ENCODE data around the gene SOS2.

Gene SOS2

DNA sequence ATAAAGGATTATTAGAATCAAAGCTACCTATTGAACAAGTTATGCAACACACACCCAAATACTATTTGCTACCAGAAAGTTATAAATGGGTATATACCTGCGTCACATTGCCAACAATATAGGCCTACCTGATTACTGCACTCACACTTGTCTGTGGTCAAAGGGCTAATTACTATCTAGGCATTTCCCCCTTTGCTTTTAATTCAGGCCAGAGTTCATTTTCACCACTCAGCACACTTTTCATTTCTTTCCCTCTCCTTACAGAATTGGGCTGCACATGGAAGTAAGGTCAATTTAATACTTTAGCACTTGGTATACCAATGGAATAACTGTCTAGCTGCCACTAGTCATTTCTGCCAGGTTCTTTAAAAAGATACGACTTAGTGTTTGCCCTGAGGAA is 1.7 kb downstream of the SOS2 start:
- peak overlapping the region; percentile 85 for H3K4me3 ChIP-seq (ENCODE audit: low read depth, low read length)
- TF ChIP-seq, protein P1, sequence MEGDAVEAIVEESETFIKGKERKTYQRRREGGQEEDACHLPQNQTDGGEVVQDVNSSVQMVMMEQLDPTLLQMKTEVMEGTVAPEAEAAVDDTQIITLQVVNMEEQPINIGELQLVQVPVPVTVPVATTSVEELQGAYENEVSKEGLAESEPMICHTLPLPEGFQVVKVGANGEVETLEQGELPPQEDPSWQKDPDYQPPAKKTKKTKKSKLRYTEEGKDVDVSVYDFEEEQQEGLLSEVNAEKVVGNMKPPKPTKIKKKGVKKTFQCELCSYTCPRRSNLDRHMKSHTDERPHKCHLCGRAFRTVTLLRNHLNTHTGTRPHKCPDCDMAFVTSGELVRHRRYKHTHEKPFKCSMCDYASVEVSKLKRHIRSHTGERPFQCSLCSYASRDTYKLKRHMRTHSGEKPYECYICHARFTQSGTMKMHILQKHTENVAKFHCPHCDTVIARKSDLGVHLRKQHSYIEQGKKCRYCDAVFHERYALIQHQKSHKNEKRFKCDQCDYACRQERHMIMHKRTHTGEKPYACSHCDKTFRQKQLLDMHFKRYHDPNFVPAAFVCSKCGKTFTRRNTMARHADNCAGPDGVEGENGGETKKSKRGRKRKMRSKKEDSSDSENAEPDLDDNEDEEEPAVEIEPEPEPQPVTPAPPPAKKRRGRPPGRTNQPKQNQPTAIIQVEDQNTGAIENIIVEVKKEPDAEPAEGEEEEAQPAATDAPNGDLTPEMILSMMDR (IDR thresholded peaks at IDR 0.05; ENCODE audit: borderline replicate concordance, insufficient read depth, low read depth, low read length), result no peak

DNA sequence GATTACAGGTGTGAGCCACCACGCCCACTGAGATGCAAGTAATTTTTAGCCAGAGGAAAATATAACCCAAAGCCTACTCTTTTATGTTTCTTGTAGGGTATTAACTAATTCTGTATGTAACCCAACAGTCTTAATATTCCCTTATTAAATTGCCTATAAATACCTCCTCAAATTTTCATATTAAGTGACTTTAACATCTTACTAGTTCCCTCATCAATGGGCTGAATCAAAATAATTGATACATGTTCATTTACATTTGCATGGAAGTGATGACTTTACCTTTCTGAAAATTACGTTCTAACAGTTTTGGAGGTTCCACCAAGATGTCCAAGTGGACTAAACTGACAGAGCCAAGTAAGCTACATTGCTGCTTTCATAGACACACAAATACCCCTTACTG is 3.1 kb downstream of the SOS2 start:
- TF ChIP-seq, protein P1 (IDR thresholded peaks at IDR 0.05; ENCODE audit: borderline replicate concordance, insufficient read depth, low read depth, low read length), result no peak
- H3K4me3 ChIP-seq (ENCODE audit: low read depth, low read length), result no peak overlapping the region

DNA sequence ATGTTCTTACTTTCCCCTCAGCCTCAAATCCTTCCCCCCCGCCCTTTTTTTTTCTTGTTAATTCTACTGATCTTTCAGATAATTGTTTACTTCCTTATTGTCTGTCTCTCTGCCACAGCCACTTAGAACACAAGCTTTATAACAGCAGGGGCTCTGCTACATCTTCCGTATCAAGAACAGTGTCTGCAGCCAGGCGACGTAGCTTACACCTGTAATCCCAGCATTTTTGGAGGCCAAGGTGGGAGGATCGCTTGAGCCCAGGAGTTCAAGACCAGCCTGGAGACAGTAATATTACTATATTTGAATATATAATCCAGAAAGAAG is 5.4 kb downstream of the SOS2 start:
- TF ChIP-seq, protein P1 (IDR thresholded peaks at IDR 0.05; ENCODE audit: borderline replicate concordance, insufficient read depth, low read depth, low read length), result no peak

DNA sequence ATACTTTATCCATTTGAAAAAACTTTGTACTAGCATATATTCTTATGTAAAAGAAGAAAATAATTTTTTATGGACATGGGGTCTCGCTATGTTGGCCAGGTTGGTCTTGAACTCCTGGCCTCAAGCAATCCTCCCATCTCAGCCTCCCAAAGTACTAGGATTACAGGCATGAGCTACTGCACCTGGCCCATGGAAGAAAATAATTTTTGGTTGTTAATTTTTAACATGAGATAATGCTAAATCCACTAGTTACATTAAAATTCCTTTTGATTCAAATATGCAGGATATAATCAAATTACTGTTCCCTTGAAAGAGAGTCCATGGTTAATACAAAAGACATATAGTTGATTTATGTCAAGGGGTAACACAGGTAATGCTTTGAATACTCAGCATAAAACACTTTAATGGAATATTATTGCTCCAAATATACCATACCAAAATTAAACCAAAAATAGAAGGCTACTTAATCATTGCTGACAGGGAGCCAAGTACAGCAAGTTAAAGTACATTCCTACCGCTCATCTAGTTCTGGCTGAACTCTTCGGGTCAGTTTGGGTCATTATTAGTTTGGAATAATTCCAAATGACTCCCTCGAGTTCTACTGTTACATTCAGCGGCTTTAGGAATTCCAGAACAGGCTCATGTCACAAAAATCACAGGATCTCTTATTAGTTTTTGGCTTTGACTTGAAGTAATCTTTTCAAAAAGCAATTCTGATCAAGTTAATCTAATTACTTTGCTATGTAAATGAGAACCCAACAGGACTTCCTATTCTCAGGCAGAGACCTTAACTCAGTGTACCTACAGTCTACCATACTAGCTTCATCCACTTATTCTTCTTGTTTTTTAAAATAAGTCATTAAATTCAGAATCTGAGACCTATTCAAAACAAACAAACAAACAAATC is 6.1 kb downstream of the SOS2 start:
- TF ChIP-seq, protein P1 (IDR thresholded peaks at IDR 0.05; ENCODE audit: borderline replicate concordance, insufficient read depth, low read depth, low read length), result no peak
- H3K4me3 ChIP-seq (ENCODE audit: low read depth, low read length), result no peak overlapping the region

More for the DNA sequence above, 5.4 kb downstream of the SOS2 start:
- no peak overlapping the region for H3K4me3 ChIP-seq (ENCODE audit: low read depth, low read length)

DNA sequence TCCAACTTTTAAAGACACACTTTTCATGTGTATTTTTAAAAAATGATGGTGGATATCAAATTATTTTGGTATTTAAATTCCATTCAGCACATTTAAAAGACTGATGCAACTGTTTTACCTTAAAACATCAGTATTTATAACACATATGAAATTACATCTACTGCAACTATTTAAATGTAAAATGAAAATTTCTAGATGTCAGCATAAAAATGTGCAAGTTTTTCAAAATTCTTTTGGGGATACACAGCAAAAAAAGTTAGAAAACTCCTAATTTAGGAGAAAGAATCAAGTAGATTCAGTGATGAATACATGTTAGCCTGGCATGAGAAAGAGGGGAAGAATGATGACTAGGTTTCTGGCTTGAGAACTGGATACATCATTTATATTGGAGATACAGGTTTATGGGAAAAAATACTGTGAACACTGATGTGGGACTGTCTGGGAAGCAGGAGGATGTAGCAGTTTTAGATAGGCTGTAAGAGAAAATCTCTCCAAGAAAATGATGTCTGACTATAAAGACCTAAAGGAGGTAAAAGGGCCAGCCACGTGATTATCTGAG is 9.2 kb downstream of the SOS2 start:
- TF ChIP-seq, protein P1 (IDR thresholded peaks at IDR 0.05; ENCODE audit: borderline replicate concordance, insufficient read depth, low read depth, low read length), result no peak

DNA sequence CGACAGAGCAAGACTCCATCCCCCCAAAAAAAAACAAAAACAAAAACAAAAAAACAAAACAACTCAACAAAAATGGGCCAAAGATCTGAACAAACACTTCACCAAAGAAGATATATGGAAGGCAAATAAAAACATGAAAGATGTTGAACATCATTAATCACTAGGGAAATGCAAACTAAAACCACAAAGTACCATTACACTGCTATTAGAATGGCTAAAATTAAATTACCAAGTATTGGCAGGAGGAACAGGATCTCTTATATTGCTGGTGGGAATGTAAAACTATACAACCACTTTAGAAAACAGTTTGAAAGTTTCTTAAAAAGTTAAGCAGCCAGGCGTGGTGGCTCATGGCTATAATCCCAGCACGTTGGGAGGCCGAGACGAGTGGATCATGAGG is 12.9 kb downstream of the SOS2 start:
- TF ChIP-seq, protein P1 (IDR thresholded peaks at IDR 0.05; ENCODE audit: borderline replicate concordance, insufficient read depth, low read depth, low read length), result no peak
- no peak overlapping the region for H3K4me3 ChIP-seq (ENCODE audit: low read depth, low read length)

More for the DNA sequence above, 9.2 kb downstream of the SOS2 start:
- no peak overlapping the region for H3K4me3 ChIP-seq (ENCODE audit: low read depth, low read length)

DNA sequence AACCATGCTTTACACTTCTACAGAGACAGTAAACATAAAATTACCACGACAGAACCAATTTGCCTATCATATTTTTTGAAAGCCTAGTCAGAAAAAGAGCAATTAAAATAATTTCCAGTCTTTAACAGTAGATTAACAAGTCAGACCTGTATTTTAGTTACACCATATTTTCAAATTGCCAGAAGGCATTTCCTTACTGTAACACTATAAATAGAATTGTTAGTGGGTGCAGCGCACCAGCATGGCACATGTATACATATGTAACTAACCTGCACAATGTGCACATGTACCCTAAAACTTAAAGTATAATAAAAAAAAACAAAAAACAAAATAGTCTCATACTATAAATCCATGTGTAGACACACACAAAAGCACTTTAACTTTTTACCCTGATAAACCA is 16.0 kb downstream of the SOS2 start:
- no peak overlapping the region for H3K4me3 ChIP-seq (ENCODE audit: low read depth, low read length)
- TF ChIP-seq, protein P1 (IDR thresholded peaks at IDR 0.05; ENCODE audit: borderline replicate concordance, insufficient read depth, low read depth, low read length), result no peak
